SK-N-SH treated with all-trans-retinoic acid at 6 μM for 48 hours (cell line): ENCODE data around the gene FGL2.

ENCODE experiments used
- ARNTL ChIP-seq: fragments of 450-650 bp; formaldehyde crosslinking; IDR thresholded peaks from 2 replicates; pipeline ENCODE4 v1.5.0; 2020; ENCODE audit warnings: low read depth, mild to moderate bottlenecking, moderate library complexity, borderline replicate concordance
- BACH2 ChIP-seq: fragments of 250-450 bp; sonication (Bioruptor Pico); IDR thresholded peaks from 2 replicates; pipeline ENCODE4 v1.9.0; 2021; ENCODE audit warnings: mild to moderate bottlenecking, borderline replicate concordance
- CREB5 ChIP-seq: fragments of 250-450 bp; sonication (Bioruptor Pico); IDR thresholded peaks from 2 replicates; pipeline ENCODE4 v1.5.1; 2020; ENCODE audit warnings: low read depth, mild to moderate bottlenecking, moderate library complexity
- CSDC2 ChIP-seq: fragments of 250-450 bp; sonication (Bioruptor Pico); IDR thresholded peaks from 2 replicates; pipeline ENCODE4 v1.5.0; 2020; ENCODE audit warnings: mild to moderate bottlenecking, moderate library complexity
- ESRRG ChIP-seq: fragments of 250-450 bp; sonication (Bioruptor Pico); IDR thresholded peaks from 2 replicates; pipeline ENCODE4 v1.6.1; 2021; ENCODE audit warnings: mild to moderate bottlenecking
- OSR1 ChIP-seq: fragments of 250-450 bp; sonication (Bioruptor Pico); IDR thresholded peaks from 2 replicates; pipeline ENCODE4 v1.8.0; 2022; ENCODE audit warnings: moderate library complexity, mild to moderate bottlenecking, inconsistent platforms
- PATZ1 ChIP-seq: fragments of 250-450 bp; sonication (Bioruptor Pico); IDR thresholded peaks from 2 replicates; pipeline ENCODE4 v1.8.0; 2020; ENCODE audit warnings: mild to moderate bottlenecking, moderate library complexity, borderline replicate concordance
- PPARA ChIP-seq: fragments of 250-450 bp; sonication (Bioruptor Pico); IDR thresholded peaks from 2 replicates; pipeline ENCODE4 v1.5.0; 2020; ENCODE audit warnings: mild to moderate bottlenecking, borderline replicate concordance
- RARB ChIP-seq: fragments of 250-450 bp; sonication (Bioruptor Pico); IDR thresholded peaks from 2 replicates; pipeline ENCODE4 v1.8.0; 2021; ENCODE audit warnings: mild to moderate bottlenecking, moderate library complexity
- SNAI2 ChIP-seq: fragments of 250-450 bp; sonication (Bioruptor Pico); IDR thresholded peaks from 2 replicates; pipeline ENCODE4 v1.5.0; 2020; ENCODE audit warnings: mild to moderate bottlenecking, moderate library complexity
- TCF4 ChIP-seq: fragments of 250-450 bp; sonication (Bioruptor Pico); IDR thresholded peaks from 2 replicates; pipeline ENCODE4 v1.8.0; 2021; ENCODE audit warnings: mild to moderate bottlenecking, moderate library complexity, borderline replicate concordance
- ZC3H10 ChIP-seq: fragments of 250-450 bp; sonication (Bioruptor Pico); IDR thresholded peaks from 2 replicates; pipeline ENCODE4 v1.5.1; 2021; ENCODE audit warnings: mild to moderate bottlenecking, moderate library complexity
- ZNF8 ChIP-seq: fragments of 450-650 bp; formaldehyde crosslinking; IDR thresholded peaks from 2 replicates; pipeline ENCODE4 v1.5.0; 2020; ENCODE audit warnings: mild to moderate bottlenecking, moderate library complexity

GRCh38 chr7:77209479-77210139 is 10.0 kb upstream of the FGL2 start:
- TF ChIP-seq TCF4 (CRISPR knock-in tag), result no peak
- no peak for TF ChIP-seq ZNF8 (CRISPR knock-in tag)
- no peak for TF ChIP-seq CREB5 (CRISPR knock-in tag)
- TF ChIP-seq RARB (CRISPR knock-in tag), result no peak
- no peak for TF ChIP-seq SNAI2 (CRISPR knock-in tag)
- no peak for TF ChIP-seq BACH2 (CRISPR knock-in tag)
- no peak for TF ChIP-seq OSR1 (CRISPR knock-in tag)
- TF ChIP-seq PPARA, result no peak
- TF ChIP-seq ZC3H10, result no peak
- TF ChIP-seq ESRRG, result no peak
- no peak for TF ChIP-seq ARNTL (CRISPR knock-in tag)
- TF ChIP-seq PATZ1 (CRISPR knock-in tag), result no peak
- no peak for TF ChIP-seq CSDC2 (CRISPR knock-in tag)
